Activated CD4-positive, alpha-beta T cell treated with anti-CD3 and anti-CD28 coated beads for 24 hours (primary cell): ENCODE measurements around the gene FLNA.
"Not testable (repeated sequence)": the region's sequence is repeated elsewhere in the genome, so short reads cannot be mapped to it uniquely, and the experiment has no call there.

ENCODE experiments used
- DNase-seq, 2 donors: peaks; one replicate each; pipeline ENCODE4 v3.0.0-alpha.2; 2020; ENCODE audit warnings: low read depth in 2 of 2

The FLNA gene

GRCh38 chrX:154308108-154308946 is 66.1 kb downstream of the FLNA start:
- peak; percentile 71 to 77 for DNase-seq

DNA sequence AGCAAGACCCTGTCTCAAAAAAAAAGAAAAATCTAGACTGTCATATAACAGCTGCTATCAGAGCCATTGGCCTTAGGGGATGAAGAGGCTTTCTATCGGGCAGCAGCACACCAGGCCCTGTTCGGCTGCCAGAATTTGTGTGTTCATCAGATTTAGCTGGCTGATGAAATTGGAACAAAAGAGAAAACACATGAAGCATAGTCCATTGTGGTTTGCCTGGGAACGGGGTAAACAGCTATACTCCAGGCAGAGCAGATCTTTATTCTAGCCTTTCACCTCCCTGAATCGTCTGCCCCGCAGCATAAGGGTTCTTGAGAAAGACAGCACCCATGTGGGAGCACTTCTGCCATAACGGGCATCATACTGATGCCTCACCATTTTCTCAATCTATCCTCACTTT is 67.2 kb downstream of the FLNA start:
- no peak for DNase-seq

GRCh38 chrX:154305541-154306205 is 68.8 kb downstream of the FLNA start:
- DNase-seq = no peak

DNA sequence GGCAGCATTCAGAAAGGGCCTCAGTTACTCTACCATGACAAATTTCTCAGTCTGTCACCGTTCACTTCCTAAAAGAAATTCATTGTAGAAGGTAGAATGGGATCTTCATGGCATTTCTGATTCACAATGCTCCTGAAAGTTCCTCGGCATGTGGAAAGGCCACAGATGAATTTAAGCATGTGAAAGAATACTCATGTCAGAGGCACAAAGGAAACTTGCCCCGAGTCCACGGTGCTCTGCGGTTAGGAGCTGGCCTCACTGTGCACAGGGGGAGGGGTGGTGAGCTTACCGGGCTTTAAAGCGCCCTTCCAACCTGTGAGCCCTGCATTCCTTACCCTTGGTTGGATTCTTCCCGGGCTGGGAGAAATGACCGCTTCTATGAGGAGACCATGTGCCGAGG is 69.6 kb downstream of the FLNA start:
- DNase-seq = no peak

DNA sequence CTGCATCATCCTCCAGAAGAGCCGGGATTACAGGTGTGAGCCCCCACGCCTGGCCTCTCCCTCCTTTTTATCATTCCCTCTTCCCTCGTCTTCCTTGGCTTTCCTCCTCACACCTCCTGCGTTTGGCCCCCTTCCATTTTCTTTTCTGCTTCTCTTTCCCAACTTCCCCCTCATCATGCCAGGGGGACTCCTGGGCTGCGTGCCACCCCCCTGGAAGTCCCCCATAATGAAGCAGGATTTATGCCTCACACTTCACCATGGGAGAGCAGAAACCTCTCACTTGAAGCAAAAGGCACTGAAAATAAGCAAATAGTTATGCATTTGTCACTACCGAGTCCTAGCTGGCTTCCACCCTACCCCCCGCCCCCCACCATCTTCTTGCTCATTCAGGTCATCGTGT is 71.0 kb downstream of the FLNA start:
- no peak for DNase-seq

DNA sequence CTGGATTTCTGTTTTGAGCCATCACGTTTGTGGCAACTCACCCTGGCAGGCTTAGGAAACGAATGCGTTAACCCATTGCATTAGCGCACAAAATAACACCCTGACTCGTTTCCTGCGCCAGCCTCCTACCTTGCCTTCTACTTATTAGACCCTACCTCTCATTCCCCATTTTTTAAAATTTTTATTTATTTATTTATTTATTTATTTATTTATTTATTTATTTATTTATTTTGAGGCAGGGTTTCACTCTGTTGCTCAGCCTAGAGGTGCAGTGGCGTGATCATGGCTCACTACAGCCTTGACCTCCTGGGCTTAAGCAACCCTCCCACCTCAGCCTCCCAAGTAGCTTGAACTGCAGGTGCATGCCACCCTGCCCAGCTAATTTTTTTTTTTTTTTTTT is 71.4 kb downstream of the FLNA start:
- not testable (repeated sequence) for DNase-seq

DNA sequence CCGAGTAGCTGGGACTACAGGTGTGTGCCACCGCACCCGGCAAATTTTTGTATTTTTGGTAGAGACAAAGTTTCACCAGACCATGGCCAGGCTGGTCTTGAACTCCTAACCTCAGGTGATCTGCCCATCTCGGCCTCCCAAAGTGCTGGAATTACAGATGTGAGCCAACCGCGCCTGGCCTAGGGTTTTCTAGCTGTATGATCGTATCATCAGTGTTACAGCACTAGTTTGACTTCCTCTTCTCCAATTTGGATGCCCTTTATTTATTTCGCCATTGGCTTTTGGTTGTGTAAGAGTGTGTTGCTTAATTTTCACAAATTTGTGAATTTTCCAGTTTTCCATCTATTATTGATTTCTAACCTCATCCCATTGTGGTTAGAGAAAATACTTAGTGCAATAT is 73.6 kb downstream of the FLNA start:
- no peak for DNase-seq
